VCaP (cell line): ENCODE results near the gene GJA3.
"Not testable (repeated sequence)": the region's sequence is repeated elsewhere in the genome, so short reads cannot be mapped to it uniquely, and the experiment has no call there.

Source experiments
- H3K27ac ChIP-seq: fragments of 450-650 bp; 2 replicates; pipeline ENCODE4 v1.5.1; 2017
- CTCF ChIP-seq: fragments of 450-650 bp; conservative IDR thresholded peaks from 2 replicates; pipeline ENCODE4 v1.5.1; 2017; ENCODE audit warnings: mild to moderate bottlenecking, moderate library complexity

The GJA3 gene

DNA sequence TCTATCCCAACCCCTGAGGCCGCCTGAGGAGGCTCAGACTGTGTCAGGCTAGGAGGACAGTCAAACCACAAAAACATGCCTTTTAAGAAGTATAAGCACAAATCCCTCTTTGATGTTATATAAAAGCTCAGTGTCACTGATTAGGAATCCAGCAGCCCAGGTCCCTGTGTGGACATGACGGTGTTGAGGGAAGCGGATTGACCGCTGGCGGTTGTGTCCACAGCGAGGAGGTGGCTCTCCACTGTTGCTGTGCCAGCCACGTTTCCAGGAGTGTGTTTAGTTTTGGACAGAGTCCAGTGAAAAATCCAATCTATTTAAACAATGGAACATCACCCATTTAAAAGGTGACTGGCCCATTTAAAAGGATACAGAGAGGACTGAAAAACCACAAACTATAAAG is 7.5 kb upstream of the GJA3 start:
- TF ChIP-seq CTCF: no peak
- peak overlapping the region; percentile 82 for H3K27ac ChIP-seq

DNA sequence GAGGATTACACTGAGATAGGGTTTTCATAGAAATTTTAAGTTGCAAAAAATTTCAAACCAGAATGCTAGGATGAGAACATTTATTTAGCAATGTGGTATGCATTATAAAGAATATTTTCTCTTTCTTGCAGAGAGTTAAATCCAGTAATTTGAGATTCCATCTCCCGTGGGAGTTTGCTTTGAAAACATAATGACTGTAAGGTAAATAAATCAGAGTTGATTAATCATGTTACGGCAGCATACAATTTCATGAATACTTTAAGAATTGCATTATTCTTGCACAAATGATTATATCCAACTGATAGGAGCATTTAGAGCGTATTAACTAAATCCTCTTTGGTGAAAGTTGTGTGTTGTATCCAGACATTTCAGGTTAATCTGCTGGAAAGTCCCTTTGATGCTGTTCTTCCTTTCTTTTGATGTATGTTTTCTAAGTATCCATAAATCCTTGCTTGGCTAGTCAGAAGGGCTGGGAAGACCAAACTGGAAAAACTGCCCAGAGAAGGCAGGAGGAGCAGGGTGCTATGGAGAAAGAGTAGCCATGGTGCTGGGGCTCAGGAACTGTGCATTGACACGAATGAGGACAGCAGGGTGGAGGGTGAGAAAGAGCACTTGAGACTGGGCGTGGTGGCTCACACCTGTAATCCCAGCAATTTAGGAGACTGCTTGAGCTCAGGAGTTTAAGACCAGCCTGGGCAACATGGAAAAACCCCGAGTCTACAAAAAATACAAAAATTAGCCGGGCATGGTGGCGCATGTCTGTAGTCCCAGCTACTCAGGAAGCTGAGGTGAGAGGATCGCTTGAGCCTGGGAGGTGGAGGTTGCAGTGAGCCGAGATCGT is 4.8 kb upstream of the GJA3 start:
- TF ChIP-seq CTCF: no peak
- H3K27ac ChIP-seq: peak overlapping the region; percentile 92

DNA sequence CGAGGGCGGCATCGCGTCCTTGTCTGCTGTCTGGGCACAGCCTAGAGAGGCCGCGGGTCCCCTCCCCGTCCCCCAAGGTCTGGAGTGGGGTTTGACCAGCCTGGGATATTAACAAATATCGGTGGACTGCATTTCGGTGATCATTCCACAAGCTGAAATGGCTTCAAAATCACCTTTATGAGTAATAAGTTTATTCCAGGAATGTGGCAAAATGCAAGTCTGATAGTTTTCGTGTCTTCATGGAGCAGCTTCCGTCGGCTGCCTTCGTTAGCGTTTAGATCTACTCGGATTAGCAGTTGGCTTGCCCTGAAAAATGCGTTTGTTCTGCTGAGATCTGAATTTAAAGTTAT is 1.1 kb upstream of the GJA3 start:
- H3K27ac ChIP-seq: no peak overlapping the region
- TF ChIP-seq CTCF: no peak

- TF ChIP-seq CTCF: no peak
- H3K27ac ChIP-seq: peak overlapping the region; percentile 32; the same call in 1 of the 2 replicates
Measured at GRCh38 chr13:20161275-20161950, 561 bp upstream of the GJA3 start.

DNA sequence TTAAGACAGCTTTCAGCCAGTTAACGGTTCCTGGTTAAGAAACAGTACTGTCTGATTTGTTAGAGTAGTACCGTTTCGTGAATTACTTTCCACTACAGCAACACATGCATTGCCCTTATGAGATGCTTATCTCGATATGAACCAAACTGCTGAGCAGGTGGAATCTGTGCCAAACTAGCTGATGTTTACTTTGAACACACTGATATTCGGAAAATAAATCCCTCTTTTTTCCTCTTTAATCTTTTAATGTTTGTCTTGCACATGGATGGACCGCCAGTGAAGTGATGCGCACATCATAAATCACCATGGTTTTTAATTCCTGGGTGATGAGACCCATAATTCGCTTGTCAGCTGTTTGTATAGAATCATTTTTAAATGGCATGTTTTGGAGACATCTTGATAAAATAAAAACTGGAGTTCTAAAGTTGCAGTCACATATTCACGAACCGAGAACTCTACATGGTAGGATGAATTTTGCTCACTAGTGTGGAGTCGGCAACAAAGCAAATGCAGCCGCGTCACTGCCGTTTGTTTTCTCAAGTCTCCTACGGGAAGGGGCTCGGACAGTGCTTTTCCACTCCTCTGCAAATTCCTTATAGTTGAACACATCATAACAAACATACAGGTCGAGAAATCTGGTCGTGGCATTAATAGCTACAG is 1.1 kb downstream of the GJA3 start:
- H3K27ac ChIP-seq: 0 out of 2 replicates have a peak overlapping the region, but pooled peaks have one; percentile 32

DNA sequence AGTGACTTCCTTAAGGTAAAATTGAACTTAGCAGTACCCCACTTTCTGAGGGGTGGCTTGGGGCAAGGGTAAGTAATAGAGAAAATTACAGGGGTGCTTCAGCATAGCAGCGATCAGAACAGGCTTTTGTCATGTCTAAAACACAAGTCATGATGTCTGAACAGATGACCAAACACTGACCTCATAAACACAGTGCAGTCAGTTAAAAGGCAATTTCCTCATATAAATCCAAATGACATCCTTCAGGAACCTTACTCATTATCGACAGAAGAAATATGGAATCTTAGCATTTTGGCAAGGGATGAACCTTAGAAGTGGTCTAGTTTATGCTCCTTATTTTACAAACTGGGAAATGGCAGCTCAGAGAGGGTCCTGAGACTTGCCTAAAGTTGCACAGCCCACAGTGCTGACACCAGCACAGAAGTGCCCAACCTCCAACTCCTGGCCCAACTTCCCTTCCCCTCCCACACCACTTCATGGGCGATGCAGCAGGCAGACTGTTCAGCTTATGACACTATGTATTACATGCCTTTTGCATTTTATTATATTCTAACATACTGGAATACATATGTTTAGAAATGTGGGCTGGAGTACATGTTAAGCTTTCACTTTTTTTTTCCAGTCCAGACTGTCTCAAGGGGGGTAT is 3.6 kb downstream of the GJA3 start:
- H3K27ac ChIP-seq: no peak overlapping the region
- TF ChIP-seq CTCF: no peak

More for the DNA sequence above, 1.1 kb downstream of the GJA3 start:
- no peak for TF ChIP-seq CTCF

- H3K27ac ChIP-seq: no peak overlapping the region
- no peak for TF ChIP-seq CTCF
Measured at GRCh38 chr13:20156702-20157101, 4.2 kb downstream of the GJA3 start.

DNA sequence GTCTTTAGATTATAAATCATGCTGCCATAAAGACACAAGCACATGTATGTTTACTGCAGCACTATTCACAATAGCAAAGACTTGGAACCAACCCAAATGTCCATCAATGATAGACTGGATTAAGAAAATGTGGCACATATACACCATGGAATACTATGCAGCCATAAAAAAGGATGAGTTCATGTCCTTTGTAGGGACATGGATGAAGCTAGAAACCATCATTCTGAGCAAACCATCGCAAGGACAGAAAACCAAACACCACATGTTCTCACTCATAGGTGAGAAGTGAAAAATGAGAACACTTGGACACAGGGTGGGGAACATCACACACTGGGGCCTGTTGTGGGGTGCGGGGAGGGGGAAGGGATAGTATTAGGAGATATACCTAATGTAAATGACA is 7.6 kb downstream of the GJA3 start:
- H3K27ac ChIP-seq: not testable (repeated sequence)
